K562 (cell line): ENCODE data around the gene MYADML2. TPM values are rescaled to one million over a fixed set of nuclear protein-coding genes. Genes with fewer than 3 reads are reported as not detected.

ENCODE experiments used
- ATAC-seq: fragments of 200-7000 bp; cut with Tn5 transposase; 3 replicates; pipeline ENCODE4 v1.9.1; 2020; ENCODE audit warnings: moderate library complexity
- BruUV-seq: library from RNA; stranded (reverse); fragments of 400-500 nt; replicated peaks from 2 replicates; lab custom pipeline; 2021; lab: Mats Ljungman, UMichigan
- CTCF ChIA-PET: fragments of 300-600 bp; formaldehyde crosslinking; extraction: SDS; loops from one replicate; lab custom pipeline; 2021; ENCODE audit warnings: low intra/inter-chr PET ratio; lab: Yijun Ruan, JAX
- POLR2A ChIA-PET: fragments of 300-600, 350-650 bp; sonication (Branson Sonifier 250); formaldehyde crosslinking; extraction: SDS; loops from one replicate; lab custom pipeline; 2021; ENCODE audit warnings: antibody characterized with exemption, inconsistent platforms; lab: Yijun Ruan, JAX
- DNase-seq, 4 experiments: peaks; one replicate each; pipeline versions ENCODE4 v3.0.0 to v3.0.0-alpha.2; 2011 to 2018; ENCODE audit warnings: low spot score in 3 of 4, mixed read lengths in 3 of 4; ENCODE audit errors: extremely low read depth in 1 of 4
- FAIRE-seq: peaks from 2 replicates; lab custom pipeline; 2011; peaks lifted over from hg19 to GRCh38; lab: Jason Lieb, UNC
- H2AFZ ChIP-seq: 2 replicates; pipeline ENCODE4 v1.6.0; 2011; ENCODE audit warnings: low read depth, low read length, control low read depth, inconsistent platforms
- H3K27ac ChIP-seq: fragments of 200-600 bp; 3 replicates; pipeline ENCODE4 v1.8.0; 2011; ENCODE audit warnings: low read depth, mild to moderate bottlenecking, control low read depth, inconsistent platforms, low read length, moderate library complexity, mixed read lengths; ENCODE audit errors: extremely low read depth
- H3K27me3 ChIP-seq, 2 experiments: fragments of 300-600 bp in 1 of 2; 2 replicates in 1 of 2; 3 replicates in 1 of 2; pipeline versions ENCODE4 v1.6.0 to v1.8.0; 2011; ENCODE audit warnings: inconsistent platforms in 2 of 2, low read length in 2 of 2, mild to moderate bottlenecking in 1 of 2, mixed read lengths in 1 of 2, moderate library complexity in 1 of 2; ENCODE audit not compliant: control insufficient read depth in 2 of 2, insufficient read depth in 2 of 2
- H3K36me3 ChIP-seq: fragments of 300-600 bp; 3 replicates; pipeline ENCODE4 v1.8.0; 2011; ENCODE audit warnings: mild to moderate bottlenecking, low read length, inconsistent platforms; ENCODE audit not compliant: control insufficient read depth, insufficient read depth
- H3K4me1 ChIP-seq, 2 experiments: fragments of 200-600 bp in 1 of 2; replicated peaks in 1 of 2; 2 replicates in 1 of 2; 3 replicates in 1 of 2; pipeline versions ENCODE4 v1.5.1 to v1.8.0; 2011; ENCODE audit warnings: inconsistent platforms in 2 of 2, low read length in 2 of 2, mild to moderate bottlenecking in 1 of 2, mixed read lengths in 1 of 2, moderate library complexity in 1 of 2; ENCODE audit not compliant: control insufficient read depth in 2 of 2, insufficient read depth in 2 of 2
- H3K4me2 ChIP-seq: 2 replicates; pipeline ENCODE4 v1.6.1; 2011; ENCODE audit warnings: low read length, control low read depth, inconsistent platforms, mixed read lengths; ENCODE audit not compliant: insufficient read depth
- H3K4me3 ChIP-seq: fragments of 200-600 bp; sonication (generic), shearing (Covaris generic); 2 replicates; pipeline ENCODE4 v1.5.1; 2016; ENCODE audit warnings: control low read depth, inconsistent platforms
- H3K79me2 ChIP-seq: fragments of 200-600 bp; 3 replicates; pipeline ENCODE4 v1.8.0; 2011; ENCODE audit warnings: low read length, inconsistent platforms; ENCODE audit not compliant: control insufficient read depth, insufficient read depth
- H3K9ac ChIP-seq, 2 experiments: 2 replicates each; pipeline versions ENCODE4 v1.6.0 to v1.6.1; 2011; ENCODE audit warnings: low read depth in 2 of 2, low read length in 2 of 2, control low read depth in 1 of 2, inconsistent platforms in 1 of 2, mild to moderate bottlenecking in 1 of 2, mixed read lengths in 1 of 2; ENCODE audit not compliant: insufficient read depth in 1 of 2
- H3K9me1 ChIP-seq: one replicate; pipeline ENCODE4 v1.6.0; 2011; ENCODE audit warnings: inconsistent platforms, mild to moderate bottlenecking, low read length, moderate library complexity; ENCODE audit not compliant: control insufficient read depth, insufficient read depth
- H3K9me3 ChIP-seq: replicated peaks from 2 replicates; pipeline ENCODE4 v1.5.1; 2011; ENCODE audit warnings: low read depth, low read length, inconsistent platforms; ENCODE audit not compliant: control insufficient read depth, insufficient read depth
- H4K20me1 ChIP-seq: replicated peaks from 2 replicates; pipeline ENCODE4 v1.6.1; 2011; ENCODE audit warnings: low read length, inconsistent platforms, mixed read lengths; ENCODE audit not compliant: control insufficient read depth, insufficient read depth
- ELF2 ChIP-seq: fragments of 250-450 bp; sonication (Bioruptor Pico); IDR thresholded peaks from 2 replicates; pipeline ENCODE4 v1.5.0; 2021; ENCODE audit warnings: mild to moderate bottlenecking
- GTF2F1 ChIP-seq: IDR thresholded peaks from 2 replicates; pipeline ENCODE4 v1.6.1; 2011; ENCODE audit warnings: low read depth, low read length, improper control_type of control experiment
- GTF3C2 ChIP-seq: IDR thresholded peaks from 3 replicates; pipeline ENCODE4 v1.6.1; 2011; ENCODE audit warnings: borderline replicate concordance, mild to moderate bottlenecking, moderate library complexity; ENCODE audit not compliant: insufficient read length; ENCODE audit errors: extremely low read depth
- HDAC3 ChIP-seq: fragments of 450-650 bp; IDR thresholded peaks from 2 replicates; pipeline ENCODE4 v1.6.1; 2018; ENCODE audit warnings: borderline replicate concordance, mild to moderate bottlenecking, moderate library complexity; ENCODE audit not compliant: partially characterized antibody
- SRSF9 ChIP-seq: fragments of 200-400 bp; formaldehyde crosslinking; IDR thresholded peaks from 2 replicates; pipeline ENCODE4 v1.6.1; 2017; ENCODE audit warnings: low read depth, low read length, borderline replicate concordance
- THAP7 ChIP-seq: fragments of 250-450 bp; sonication (Bioruptor Pico); IDR thresholded peaks from 2 replicates; pipeline ENCODE4 v1.5.0; 2021
- ZNF551 ChIP-seq: fragments of 250-450 bp; sonication (Bioruptor Pico); IDR thresholded peaks from 2 replicates; pipeline ENCODE4 v1.5.0; 2021; ENCODE audit warnings: mild to moderate bottlenecking, moderate library complexity
- WGBS: fragments of 100-300 bp; shearing (Covaris generic); methylation state at CpG from one replicate; pipeline ENCODE4 v1.1.6; 2016; ENCODE audit warnings: low coverage, mixed read lengths; ENCODE audit not compliant: insufficient coverage; ENCODE audit errors: missing lambda C conversion rate; 5-methylcytosine and 5-hydroxymethylcytosine counted together
- in situ Hi-C: fragments of 300-500 bp; cut with MboI; formaldehyde crosslinking; loops from 4 replicates; pipeline ENCODE4 v1.15.0; 2018; ENCODE audit warnings: inconsistent platforms, mixed read lengths
- intact Hi-C: fragments of 100-400 bp; cut with micrococcal nuclease; formaldehyde crosslinking; loops from 2 replicates; pipeline ENCODE4 v1.14.2; 2022
- polyA plus RNA-seq, 8 experiments: library from polyadenylated mRNA; depleted of rRNA in 4 of 8; stranded (reverse) in 5 of 8; unstranded in 3 of 8; fragments of >200 nt; fragmentation: Nextera tagmentation in 2 of 8; fragmentation: Illumina TruSeq in 1 of 8; extraction: Ambion mirVana in 2 of 8; extraction: Trizol in 1 of 8; gene quantifications; 2 replicates each; pipeline versions ENCODE4 v1.2.1 to v1.2.3, GENCODE V29; 2011 to 2014; ENCODE audit warnings: inconsistent platforms in 1 of 8, missing spikeins in 1 of 8
- total RNA-seq, 7 experiments: library from RNA; depleted of rRNA in 6 of 7; stranded (reverse); fragments of >200 nt in 6 of 7; fragmentation: Illumina TruSeq in 2 of 7; extraction: Trizol in 2 of 7; gene quantifications; 2 replicates each; pipeline versions ENCODE4 v1.2.1 to v1.2.3, GENCODE V29; 2011 to 2021; ENCODE audit warnings: low replicate concordance in 1 of 7

MYADML2 gene
- total and polyA plus RNA-seq, 9 of the 15 experiments (the other 6 are each of a cell fraction or from before 2014, with no cell fraction given), result not detected

- CTCF ChIA-PET, result interaction anchor here (2.4 to 5.2 kb wide), 2 partner anchors 62 to 196 kb away, joined by 20 to 103 read pairs; partner anchors contain the start of genes CENPX and LRRC45
Observed at GRCh38 chr17:81957691-81958432, 10.8 kb upstream of the MYADML2 start.

More at GRCh38 chr17:81957691-81958432, 10.8 kb upstream of the MYADML2 start:
- Histone ChIP-seq H3K4me3 (no peak overlapping the region), H3K9me1 (no peaks in the 10 kb centered on the region), H2AFZ (no peak overlapping the region), H3K79me2 (peaks cover 20% of the 10 kb centered on the region), H3K27ac (no peak overlapping the region), H3K4me2 (peak overlapping the region; percentile 85; the same call in 1 of the 2 replicates), H3K27me3 (no peaks in the 10 kb centered on the region), H3K4me1 (peaks cover 7 to 71% of the 10 kb centered on the region in 2 experiments; a peak in 4 of 5 replicates), H4K20me1 (no peaks in the 10 kb centered on the region), H3K9me3 (no peaks in the 10 kb centered on the region), H3K36me3 (peaks cover 19% of the 10 kb centered on the region; the same call in 2 of the 3 replicates), H3K9ac (peak overlapping the region; percentile 82 to 92; a peak in 3 of 4 replicates)
- POLR2A ChIA-PET, result interaction anchor here (0.6 to 0.9 kb wide), 2 partner anchors 29 to 78 kb away, joined by 3 read pairs; no protein-coding TSS in a partner anchor
- no TSS peak for BruUV-seq
- DNase-seq (no peak), ATAC-seq (no peak), FAIRE-seq (no peak)
- intact Hi-C loops, result loop anchor here (10.0 kb wide), 1 partner anchor 197 kb away; no protein-coding TSS in a partner anchor
- no peak for TF ChIP-seq THAP7
- TF ChIP-seq ZNF551 (CRISPR knock-in tag), result no peak
- no peak for TF ChIP-seq GTF3C2
- TF ChIP-seq GTF2F1, result no peak
- TF ChIP-seq SRSF9, result no peak
- TF ChIP-seq ELF2 (CRISPR knock-in tag), result no peak
- TF ChIP-seq HDAC3, result no peak
- in situ Hi-C loops, result no loop called here
- 89% methylated on average over 17 of the region's 19 CpGs for WGBS
